ENCODE results near the gene DYNC1H1. TPM values are rescaled to one million over a fixed set of nuclear protein-coding genes. Genes with fewer than 3 reads are reported as not detected.
A peak's percentile ranks its signal among the peaks of the same experiment; 100 is the strongest.
"Not testable (repeated sequence)": the region's sequence is repeated elsewhere in the genome, so short reads cannot be mapped to it uniquely, and the experiment has no call there.

DYNC1H1 gene
- total RNA-seq, 1 donor, result 455 TPM

DNA sequence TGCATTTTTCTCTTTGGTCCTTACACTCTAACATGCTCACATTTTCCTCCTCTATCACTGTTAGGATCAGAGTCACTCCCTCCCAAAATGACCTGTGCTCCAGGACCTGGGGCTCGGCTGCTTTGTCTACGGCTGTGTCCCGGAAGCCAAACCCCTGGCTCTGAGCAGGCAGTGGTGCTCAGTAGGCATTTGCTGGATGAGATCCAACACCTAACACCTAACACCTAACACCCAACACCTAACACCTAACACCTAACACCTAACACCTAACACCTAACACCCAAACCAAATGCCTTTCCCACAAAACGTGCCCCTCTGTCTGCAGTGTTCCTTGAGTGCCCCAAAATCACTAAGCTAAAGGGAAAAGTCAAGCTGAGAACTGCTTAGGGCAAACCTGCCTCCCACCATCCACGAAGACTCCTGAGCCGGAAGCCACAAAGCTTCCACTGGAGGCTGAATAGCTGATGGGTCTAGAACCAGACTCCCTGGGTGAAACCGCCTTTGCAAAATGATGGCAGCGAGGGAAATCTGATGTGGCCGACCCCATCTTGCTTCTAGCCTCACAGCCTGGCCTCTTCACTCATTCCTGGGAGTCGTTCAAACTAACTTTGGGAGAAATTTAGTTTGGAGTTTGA lies 93.2 kb downstream of the DYNC1H1 start:
- no peak for DNase-seq (ENCODE audit: low read depth in 2 of 3, low spot score in 2 of 3)

DNA sequence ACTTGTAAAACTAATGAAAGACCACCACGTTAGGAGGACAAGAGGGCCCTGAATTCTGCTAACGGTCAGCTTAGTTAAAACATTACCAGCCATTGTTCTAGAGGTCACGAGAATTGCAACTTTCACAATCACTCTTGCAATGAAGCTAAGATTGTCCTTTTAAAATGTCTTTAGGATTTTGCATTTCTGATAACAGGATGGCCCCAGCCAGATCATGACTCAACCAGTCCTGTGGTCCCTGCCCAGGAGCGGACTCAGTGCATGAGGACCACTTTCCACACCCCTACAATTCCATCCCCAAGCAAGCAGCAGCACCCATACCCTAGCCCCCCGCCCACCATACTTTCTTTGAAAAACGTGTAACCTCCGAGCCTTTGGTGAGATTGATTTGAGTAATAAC lies 93.8 kb downstream of the DYNC1H1 start:
- no peak for DNase-seq (ENCODE audit: low read depth in 2 of 3, low spot score in 2 of 3)

DNA sequence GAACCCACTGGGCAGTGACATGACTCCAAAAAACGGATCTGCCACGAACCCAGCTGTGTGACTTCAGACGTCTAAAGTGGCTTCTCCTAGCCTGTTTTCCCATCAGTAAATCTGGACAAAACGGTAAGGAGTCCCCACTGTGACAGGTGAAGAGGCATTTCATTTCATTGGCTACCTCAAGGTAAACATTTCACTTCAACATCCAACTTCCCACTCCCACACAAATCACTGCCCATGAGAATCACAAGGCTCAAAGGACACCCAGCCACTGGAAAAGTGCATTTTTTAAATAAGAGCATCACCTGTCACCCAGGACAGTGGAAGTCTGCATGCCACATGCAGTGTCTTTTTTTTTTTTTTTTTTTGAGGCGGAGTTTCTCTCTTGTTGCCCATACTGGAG lies 94.6 kb downstream of the DYNC1H1 start:
- no peak for DNase-seq (ENCODE audit: low read depth in 2 of 3, low spot score in 2 of 3)

DNA sequence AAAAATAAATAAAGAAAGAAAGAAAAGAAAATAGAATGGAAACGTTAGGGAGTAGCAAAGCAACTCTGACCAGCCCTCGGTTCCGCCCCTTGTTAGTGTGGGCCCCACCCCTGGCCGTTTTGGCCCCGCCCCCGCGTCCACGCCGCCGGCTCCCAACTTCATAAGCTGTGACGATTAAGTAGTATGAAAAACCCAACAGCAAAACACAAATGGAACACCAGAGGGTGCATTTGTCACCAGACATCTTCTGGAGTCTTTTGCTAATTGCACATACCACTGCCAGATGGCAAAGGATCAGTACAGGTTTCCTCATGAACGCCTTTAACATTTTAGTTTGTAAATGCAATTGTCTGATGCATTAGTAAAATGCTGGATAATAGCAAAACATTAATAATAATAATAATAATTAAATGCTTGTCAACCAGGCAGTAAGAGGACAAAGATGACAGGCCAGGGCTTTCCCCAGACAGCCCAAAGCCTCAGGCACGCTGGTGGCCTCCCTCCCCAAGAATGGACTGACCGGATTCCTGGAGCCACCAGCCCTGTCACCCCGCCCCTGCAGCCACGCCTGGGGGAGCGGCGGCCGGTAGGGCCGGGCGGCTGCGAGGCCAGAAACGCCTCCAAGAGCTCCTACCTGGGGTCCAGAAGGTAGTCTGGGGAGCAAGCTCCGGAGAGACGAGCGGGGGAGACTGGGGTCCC lies 98.9 kb downstream of the DYNC1H1 start:
- DNase-seq (ENCODE audit: low read depth in 2 of 3, low spot score in 2 of 3), result peak; percentile 23 to 94 (median 87)

DNA sequence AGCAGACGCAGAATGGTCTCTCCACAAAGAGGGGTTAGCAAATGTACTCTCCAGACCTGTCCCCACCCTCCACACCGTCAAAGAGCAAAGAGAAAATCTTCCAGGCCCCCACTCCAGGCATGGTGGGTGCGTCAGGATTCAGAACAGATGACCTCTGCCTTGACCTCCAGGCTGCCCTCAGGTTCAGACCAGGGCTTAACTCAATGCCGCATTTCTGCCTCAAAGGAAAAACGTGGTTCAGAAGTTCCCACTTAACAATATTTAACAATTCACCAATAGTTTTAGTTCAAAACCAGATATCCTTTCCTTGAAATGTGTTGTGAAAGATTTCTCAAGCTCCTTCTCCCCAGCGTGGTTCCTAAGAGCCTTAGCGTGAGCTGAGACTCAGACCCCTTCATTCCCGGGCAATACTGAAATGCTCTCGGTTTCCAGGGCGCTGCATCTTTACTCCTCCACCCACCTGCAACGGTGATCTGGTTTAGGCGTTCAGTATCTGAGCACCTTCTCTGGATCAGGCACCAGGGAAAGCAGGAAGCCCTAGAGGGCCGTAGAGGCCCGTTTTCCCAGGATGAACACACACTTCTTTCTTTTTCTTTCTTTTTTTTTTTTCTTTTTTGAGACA lies 99.5 kb downstream of the DYNC1H1 start:
- no peak for DNase-seq (ENCODE audit: low read depth in 2 of 3, low spot score in 2 of 3)

DNA sequence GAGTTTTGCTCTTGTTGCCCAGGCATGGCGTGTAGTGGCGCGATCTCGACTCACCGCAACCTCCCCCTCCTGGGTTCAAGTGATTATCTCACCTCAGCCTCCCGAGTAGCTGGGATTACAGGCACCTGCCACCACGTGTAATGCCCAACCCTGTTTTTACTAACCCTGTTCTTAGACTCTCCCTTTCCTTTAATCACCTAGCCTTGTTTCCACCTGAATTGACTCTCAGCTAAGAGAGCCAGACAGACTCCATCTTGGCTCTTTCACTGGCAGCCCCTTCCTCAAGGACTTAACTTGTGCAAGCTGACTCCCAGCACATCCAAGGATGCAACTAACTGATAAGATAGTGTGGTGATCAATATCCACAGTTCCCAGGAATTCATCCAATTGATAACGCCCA lies 100.2 kb downstream of the DYNC1H1 start:
- DNase-seq (ENCODE audit: low read depth in 2 of 3, low spot score in 2 of 3), result not testable (repeated sequence)

DNA sequence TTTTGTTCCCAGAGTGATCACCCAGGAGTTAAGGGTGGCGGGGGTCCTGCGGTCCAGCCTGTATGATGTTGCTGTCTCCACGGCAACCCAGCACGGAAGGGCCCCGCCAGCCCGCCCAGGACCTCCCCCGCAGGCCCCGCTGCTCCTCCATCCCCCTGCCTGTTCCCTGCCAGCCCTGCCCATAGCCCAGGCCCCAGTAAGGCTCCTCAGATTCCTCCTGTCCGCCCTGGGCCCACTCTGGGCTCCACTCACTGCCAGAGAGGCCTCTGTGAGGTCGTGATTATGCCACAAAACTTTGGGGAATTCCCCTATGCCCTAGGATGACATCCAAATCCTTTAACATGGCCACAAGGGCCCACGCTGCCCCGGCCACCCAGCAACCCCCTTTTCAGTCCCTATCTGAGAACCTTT lies 101.7 kb downstream of the DYNC1H1 start:
- DNase-seq (ENCODE audit: low read depth in 2 of 3, low spot score in 2 of 3), result no peak

DNA sequence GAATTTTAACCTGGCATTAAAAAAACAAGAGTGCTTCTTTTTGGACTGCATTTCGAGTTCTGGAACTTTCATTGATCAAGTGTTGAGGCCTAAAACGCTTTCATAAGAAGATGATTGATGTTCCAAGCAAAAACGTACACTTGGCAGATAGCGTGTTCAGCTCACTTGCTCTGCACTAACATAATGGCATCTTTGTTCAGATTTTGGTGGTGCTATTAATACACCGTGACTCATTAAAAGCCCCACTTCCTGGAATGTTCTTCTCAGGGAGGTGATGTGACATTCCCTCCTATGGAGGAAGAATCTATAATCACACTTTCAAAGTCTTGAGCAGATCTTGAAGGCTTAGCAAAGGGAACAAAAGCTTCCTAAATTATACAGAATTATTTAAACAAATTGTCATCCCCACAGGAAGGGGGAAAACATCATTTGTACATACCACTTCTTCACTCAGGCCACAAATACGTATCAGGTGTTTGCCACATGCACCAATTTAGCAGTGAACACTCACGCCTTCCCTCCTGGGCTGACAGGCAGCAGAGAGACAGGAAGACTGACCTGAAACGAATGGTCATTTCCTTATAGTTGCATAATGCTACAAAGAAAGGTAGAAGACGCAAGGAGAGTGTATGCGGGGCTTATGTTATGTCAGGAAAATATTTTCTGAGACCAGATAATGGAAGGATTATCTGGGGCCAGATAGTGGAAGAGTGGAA lies 107.1 kb downstream of the DYNC1H1 start:
- DNase-seq (ENCODE audit: low read depth in 2 of 3, low spot score in 2 of 3), result peak in 1 of 3 donors; percentile 12

DNA sequence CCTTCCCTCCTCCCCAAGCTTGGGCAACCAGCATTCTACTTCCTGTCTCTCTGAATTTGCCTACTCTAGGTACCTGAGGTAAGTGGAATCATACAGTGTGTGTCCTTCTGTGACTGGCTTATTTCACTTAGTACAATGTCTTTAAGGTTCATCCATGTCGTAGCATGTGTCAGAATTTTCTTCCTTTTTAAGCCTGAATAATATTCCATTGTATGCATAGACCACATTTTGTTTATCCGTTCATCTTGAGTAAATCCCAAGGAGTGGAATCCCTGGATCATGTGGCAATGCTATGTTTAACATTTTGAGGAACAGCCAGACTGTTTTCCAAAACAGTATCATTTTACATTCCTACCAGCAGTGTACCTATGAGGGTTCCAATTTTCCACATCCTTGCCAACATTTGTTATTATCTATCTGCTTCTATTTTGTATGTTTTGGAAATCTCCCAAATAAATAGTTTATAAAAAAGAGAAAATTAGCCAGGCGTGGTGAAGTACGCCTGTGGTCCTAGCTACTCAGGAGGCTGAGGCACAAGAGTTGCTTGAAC lies 110.1 kb downstream of the DYNC1H1 start:
- no peak for DNase-seq (ENCODE audit: low read depth in 2 of 3, low spot score in 2 of 3)

DNA sequence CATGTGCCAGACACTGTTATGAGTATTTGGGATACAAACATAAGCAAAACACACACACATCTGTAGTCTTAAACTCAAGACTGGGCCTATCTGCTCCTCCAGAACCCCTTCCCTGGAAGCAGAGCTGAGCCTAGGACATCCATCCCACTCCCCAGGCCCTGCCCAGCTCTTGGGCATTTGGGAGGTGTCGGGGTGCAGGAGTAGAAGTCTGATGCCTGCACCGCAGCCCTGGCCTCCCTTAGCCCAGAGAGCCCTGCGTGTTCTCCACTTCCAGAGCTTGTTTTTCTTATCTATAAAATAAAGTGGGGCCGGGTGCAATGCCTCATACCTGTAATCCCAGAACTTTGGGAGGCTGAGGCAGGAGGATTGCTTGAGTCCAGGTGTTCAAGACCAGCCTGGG lies 110.8 kb downstream of the DYNC1H1 start:
- no peak for DNase-seq (ENCODE audit: low read depth in 2 of 3, low spot score in 2 of 3)

DNA sequence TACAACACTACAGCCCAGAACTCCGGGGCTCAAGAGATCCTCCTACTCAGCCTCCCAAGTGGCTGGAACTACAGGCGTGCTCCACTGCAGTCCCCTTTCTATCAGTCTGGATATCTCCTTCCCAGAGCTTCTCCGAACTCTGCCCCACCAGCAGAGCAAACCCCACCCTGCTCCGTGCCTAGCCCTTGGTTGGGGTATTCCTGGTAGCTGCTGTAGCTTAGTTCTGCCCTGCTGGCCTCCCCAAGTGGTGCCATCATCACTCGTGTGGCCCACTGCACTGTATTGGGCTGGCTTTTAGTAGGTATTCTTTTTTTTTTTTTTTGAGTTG lies 113.0 kb downstream of the DYNC1H1 start:
- DNase-seq (ENCODE audit: low read depth in 2 of 3, low spot score in 2 of 3), result no peak

DNA sequence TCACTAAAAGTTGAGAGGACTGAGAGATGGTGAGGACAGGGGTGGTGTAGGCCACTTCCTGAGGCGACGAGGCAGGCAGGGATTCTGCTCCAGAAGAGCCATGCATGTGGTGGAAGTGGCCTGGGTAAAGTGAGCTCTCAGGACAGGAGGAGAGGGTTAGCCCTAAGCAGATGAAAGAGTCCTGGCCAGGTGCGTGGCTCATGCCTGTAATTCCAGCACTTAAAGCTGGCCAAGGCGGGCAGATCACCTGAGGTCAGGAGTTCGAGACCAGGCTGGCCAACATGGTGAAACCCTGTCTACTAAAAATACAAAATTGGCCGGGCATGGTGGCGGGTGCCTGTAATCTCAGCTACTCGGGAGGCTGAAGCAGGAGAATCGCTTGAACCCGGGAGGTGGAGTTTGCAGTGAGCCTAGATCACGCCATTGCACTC lies 114.0 kb downstream of the DYNC1H1 start:
- not testable (repeated sequence) for DNase-seq (ENCODE audit: low read depth in 2 of 3, low spot score in 2 of 3)

DNA sequence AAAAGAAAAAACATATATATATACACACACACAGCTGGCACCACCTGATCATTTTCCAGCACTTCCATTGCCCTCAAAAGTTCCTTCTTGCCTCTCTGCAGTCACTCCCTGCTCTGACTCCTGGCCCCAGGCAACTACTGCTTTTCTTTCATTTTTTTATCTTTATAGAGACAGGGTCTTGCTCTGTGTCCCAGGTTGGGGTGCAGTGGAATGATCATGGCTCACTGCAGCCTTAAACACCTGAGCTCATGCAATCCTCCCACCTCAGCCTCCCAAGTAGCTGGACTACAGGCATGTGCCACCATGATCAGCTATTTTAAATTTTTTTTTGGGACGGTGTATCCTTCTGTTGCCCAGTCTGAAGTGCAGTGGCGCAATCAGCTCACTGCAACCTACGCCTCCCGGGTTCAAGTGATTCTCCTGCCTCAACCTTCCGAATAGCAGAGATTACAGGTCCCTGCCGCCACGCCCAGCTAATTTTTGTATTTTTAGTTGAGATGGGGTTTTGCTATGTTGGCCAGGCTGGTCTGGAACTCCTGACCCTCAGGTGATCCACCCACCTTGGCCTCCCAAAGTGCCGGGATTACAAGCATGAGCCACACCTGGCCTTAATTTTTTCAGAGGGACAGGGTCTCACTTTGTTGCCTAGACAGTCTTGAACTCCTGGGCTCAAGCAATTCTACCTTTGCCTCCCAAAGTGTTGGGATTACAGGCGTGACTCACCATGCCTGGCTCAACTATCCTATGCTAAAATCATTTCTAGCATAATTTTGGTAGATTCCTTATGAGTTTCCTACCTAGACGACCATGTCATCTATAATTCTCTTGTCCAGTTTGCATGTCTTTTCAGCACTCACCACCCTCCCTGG lies 114.7 kb downstream of the DYNC1H1 start:
- DNase-seq (ENCODE audit: low read depth in 2 of 3, low spot score in 2 of 3), result no peak

DNA sequence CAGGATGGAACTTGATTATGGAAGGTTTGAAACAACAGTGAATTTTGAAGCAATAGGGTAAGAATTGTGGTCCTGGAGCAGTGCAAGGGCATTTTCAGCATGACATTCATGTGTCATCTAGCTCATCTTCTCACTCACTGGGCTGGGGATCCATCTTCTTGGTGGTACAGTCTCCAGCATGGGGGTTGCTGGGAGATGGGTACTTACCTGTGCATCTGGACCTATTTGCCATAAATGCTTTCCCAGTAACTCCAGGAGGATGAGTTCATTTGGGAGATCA lies 115.3 kb downstream of the DYNC1H1 start:
- DNase-seq (ENCODE audit: low read depth in 2 of 3, low spot score in 2 of 3), result no peak

DNA sequence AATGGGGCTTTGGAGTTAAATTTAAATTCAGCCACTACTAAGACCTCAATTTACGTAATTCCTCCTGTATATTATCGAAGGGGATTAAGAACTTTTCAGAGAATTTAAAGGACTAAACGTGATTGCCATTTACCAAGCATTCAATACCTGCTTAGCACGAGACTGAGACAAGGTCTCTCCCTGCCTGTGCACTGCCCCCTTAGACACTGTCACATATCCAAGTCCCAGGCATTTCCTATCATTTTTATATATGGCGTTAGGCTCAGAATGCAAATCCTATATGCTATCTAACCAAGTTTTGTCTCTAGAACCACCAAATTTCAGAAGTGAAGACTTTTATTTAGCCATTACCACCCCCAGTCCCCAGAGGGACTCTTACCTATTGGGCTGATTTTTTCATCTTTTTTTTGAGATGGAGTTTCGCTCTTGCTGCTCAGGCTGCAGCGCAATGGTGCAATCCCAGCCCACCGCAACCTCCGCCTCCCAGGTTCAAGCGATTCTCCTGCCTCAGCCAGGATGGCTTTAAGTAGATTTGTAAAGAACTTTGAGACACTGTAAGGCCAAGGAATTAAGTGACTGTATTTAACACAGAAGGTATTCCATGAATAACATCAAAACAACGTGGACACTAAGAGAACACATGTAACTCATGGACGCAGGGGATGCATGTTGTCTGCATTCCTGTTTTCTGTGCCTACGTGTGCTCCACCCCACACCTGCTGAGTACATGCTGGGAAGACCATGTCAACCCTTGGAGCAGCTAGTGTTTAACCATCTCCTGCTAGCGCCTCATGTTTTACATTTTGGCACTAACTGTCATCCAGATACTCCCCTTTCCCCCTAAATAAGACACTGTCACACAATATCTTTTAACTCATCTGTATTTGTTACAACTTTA lies 116.1 kb downstream of the DYNC1H1 start:
- peak in 1 of 3 donors; percentile 21 for DNase-seq (ENCODE audit: low read depth in 2 of 3, low spot score in 2 of 3)

DNA sequence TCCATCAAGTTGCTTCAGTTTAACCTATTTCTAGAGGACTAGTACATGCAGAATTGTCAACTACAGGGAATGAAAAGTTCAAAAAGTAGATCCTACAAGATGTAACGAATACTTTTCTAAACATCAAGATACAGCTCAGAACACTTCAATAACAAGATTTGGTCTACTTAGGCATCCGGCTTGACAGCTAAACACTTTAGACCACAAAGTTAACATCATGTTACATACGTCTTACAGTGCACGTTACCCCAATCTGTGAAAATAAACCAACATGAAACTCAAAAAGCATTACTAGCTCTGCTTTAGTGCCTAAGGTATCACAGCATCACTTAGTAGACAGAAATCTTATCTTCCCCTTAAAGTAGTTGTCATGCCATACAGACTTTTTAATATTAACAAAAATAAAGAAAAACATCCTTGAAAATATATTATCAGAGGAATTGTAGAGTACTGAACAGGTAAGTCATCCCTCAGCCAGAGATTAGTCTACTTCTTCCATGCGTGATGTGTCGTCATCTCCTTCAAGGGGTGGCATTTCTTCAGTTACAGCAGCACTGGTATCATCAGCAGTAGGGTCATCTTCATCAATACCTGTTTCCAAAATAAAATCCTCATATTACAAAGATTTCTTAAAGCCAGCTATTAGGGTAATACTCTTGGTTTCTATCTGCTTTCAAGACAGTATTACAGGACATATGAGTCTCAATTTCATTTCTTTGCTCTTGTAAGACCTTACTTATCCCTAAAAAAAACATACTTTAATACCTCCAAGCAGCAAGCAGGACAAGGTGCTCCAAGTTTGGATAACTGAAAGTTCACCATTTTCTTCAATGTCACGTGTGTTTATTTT lies 117.1 kb downstream of the DYNC1H1 start:
- no peak for DNase-seq (ENCODE audit: low read depth in 2 of 3, low spot score in 2 of 3)

DNA sequence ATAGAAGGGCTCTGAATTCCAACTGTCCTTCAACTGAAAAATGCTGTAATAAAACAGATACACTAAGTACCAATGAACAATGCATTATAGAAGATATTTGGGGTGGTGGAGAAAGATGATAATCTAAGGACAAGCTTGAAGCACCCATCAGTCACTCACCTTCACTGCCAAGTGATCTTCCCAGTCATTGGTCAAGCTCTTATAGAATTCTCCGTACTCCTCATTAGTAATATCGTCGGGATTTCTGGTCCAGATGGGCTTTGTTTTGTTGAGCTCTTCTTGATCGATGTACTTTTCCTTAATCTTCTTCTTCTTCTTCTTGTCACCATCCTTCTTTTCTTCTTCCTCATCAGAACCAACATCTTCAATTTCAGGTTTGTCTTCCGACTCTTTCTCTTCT lies 120.1 kb downstream of the DYNC1H1 start:
- DNase-seq (ENCODE audit: low read depth in 2 of 3, low spot score in 2 of 3), result not testable (repeated sequence)

DNA sequence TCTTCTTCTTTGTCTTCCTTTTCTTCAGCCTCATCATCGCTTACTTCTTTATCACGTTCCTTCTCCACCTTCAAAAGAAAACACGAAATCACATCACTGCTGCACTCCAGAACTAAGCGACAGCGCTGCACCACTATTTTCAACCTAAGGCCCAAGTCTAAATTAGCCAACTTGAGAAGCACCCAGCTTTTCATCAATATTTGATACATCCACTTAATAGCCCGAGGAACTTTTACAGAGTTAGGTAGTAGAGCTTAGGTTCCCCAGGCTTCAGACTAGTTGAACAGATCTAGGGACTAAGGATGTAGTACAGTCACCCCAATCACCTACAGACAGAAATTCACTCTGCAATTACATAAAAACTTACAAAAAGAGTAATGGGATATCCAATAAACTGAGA lies 120.6 kb downstream of the DYNC1H1 start:
- no peak for DNase-seq (ENCODE audit: low read depth in 2 of 3, low spot score in 2 of 3)

DNA sequence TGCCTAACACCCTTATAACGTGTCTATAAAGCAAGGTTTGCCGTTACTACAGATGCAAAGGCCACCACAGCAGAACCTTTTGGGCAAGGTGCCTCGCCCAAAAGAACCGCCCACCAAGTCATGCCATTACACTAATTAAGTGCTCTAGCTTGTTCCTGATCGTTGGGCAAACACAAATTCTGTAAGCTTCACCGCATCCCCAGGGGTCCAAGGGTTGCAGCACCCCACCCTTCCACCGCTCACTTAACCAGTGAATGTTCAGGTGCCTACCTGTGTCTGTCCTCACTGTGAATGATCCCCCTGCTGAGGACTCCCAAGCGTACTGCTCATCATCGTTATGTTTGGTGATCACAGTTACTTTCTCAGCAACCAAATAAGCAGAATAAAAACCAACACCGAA lies 121.1 kb downstream of the DYNC1H1 start:
- DNase-seq (ENCODE audit: low read depth in 2 of 3, low spot score in 2 of 3), result no peak

Measured in hematopoietic multipotent progenitor cell (in vitro differentiated cells).